Measurements from ENCODE around the gene DSCAML1. TPM values are rescaled to one million over a fixed set of nuclear protein-coding genes. Genes with fewer than 3 reads are reported as not detected.

DSCAML1 gene
- total RNA-seq, 2 experiments from 2014 or later: 0.13 to 0.29 TPM

DNA sequence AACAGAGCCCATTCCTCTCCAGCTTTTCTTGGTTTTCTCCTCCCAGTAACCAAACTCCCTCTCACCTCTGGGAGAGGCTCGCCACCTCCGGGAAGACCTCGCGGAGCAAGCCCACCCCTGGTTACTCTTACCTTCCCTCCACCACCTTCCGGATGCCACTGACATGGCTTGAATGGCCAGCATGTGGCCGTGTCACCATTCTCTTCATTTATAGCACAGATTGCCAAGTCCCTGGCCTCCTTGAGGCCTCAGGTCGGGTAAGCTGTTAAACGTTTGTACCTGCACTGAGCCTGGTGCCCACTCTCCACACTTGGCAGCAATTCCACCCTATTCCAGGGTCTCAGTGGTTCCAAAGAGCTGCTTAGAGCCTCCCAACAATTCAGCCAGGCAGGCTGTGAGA lies 35.5 kb upstream of the DSCAML1 start:
- POLR2A ChIA-PET: interaction anchor here (0.9 to 1.4 kb wide), 4 partner anchors 8 to 214 kb away, joined by 3 to 4 read pairs (median 3); partner anchors contain the start of gene FXYD2
- peak overlapping the region; percentile 50 for H3K27ac Mint-ChIP-seq
- peaks cover 39% of the 10 kb centered on the region for H3K4me1 Mint-ChIP-seq (ENCODE audit: low read depth)
- H3K4me3 Mint-ChIP-seq: no peak overlapping the region
- CTCF ChIA-PET: interaction anchor here (0.8 to 8.8 kb wide), 8 partner anchors 9 to 221 kb away, joined by 3 to 50 read pairs (median 12); no protein-coding TSS in a partner anchor
- no peaks in the 10 kb centered on the region for H3K9me3 Mint-ChIP-seq
- no peaks in the 10 kb centered on the region for H3K36me3 Mint-ChIP-seq (ENCODE audit: low read depth)
- ATAC-seq: no peak
- no peak for DNase-seq
- TF ChIP-seq, protein P1, sequence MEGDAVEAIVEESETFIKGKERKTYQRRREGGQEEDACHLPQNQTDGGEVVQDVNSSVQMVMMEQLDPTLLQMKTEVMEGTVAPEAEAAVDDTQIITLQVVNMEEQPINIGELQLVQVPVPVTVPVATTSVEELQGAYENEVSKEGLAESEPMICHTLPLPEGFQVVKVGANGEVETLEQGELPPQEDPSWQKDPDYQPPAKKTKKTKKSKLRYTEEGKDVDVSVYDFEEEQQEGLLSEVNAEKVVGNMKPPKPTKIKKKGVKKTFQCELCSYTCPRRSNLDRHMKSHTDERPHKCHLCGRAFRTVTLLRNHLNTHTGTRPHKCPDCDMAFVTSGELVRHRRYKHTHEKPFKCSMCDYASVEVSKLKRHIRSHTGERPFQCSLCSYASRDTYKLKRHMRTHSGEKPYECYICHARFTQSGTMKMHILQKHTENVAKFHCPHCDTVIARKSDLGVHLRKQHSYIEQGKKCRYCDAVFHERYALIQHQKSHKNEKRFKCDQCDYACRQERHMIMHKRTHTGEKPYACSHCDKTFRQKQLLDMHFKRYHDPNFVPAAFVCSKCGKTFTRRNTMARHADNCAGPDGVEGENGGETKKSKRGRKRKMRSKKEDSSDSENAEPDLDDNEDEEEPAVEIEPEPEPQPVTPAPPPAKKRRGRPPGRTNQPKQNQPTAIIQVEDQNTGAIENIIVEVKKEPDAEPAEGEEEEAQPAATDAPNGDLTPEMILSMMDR (IDR thresholded peaks at IDR 0.05): no peak
- H3K27me3 Mint-ChIP-seq: peaks cover 1% of the 10 kb centered on the region
- intact Hi-C loops (cut with micrococcal nuclease): no loop called here

DNA sequence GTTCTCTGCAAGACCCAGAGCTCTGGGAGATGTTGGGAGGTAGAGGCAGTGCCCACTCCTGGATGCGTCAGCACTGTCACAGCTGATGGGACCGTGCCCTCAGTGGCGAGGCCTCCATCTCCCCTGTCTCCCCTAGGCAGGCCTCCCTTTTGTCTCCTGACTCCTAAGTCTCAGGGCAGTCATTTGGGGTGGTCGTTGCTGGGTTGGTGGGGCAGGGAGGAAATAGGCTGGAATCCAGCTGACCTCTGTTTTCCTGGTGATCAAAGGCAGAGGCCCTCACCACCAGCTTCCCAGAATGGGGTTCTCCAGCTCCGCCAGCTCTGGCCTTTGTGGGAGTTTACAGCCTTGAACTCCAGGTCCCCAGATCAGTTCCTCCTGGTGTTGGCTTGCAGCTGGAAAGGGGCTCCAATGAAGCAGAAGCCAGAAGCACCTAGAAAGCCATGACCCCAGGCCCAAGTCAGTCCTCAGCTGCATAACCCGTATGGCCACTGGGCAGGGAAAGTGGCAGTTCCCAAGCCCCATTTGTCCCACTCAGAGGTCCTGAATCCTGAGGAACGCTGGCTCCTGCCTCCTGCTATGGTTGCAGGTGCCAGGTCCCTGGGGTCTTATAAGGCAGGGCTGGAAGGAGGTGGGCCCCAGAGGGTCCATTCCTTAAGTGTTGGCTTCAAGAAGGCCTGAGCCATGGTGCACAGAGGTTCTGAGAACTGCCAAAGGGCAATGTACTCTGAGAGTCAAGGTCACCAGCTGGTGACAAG lies 34.8 kb upstream of the DSCAML1 start:
- Mint-ChIP-seq H3K27me3 (peaks cover 1% of the 10 kb centered on the region), H3K27ac (peak overlapping the region; percentile 0), H3K4me1 (ENCODE audit: low read depth) (peaks cover 42% of the 10 kb centered on the region), H3K9me3 (no peaks in the 10 kb centered on the region), H3K4me3 (no peak overlapping the region), H3K36me3 (ENCODE audit: low read depth) (no peaks in the 10 kb centered on the region)
- DNase-seq (no peak), ATAC-seq (no peak)
- ChIA-PET CTCF (interaction anchor here (0.8 to 8.8 kb wide), 9 partner anchors 8 to 221 kb away, joined by 3 to 50 read pairs (median 6); no protein-coding TSS in a partner anchor), POLR2A (interaction anchor here (0.9 to 1.4 kb wide), 3 partner anchors 100 to 215 kb away, joined by 3 to 4 read pairs (median 3); no protein-coding TSS in a partner anchor)
- TF ChIP-seq, protein P1 (IDR thresholded peaks at IDR 0.05): no peak
- intact Hi-C loops (cut with micrococcal nuclease): no loop called here

DNA sequence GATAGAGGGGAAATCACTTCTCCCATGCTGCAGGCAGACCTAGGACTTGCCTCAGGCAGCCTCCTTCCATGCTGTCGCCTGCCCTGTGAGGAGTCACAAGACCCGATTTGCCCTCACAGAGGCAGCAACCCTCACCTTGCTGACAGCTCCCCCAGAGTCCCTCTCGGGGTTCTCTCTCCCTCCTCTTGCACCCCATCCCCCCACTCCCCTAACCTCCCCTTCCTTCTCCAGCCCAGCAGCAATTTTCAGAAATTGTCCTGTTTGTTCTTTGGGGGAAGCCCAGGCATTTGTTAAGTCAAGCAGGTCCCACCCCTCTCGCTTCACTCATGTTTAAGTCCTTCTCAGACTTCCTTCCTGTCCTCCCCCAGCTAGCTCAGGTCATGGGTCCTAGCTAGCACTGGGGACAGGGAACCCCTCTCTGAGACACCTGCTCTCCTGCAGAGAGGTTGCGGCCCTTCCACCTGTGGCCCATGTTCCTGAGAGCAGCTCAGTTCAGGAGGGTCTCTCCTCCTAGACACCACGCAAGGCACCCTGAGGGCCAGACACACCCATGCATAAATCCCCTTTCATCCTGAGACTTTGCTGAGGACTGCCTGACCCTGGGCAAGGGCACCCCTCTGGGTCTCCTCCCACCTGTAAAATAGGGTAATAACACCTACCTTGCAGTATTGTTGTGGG lies 33.8 kb upstream of the DSCAML1 start:
- DNase-seq (peak; percentile 35), ATAC-seq (peak; percentile 17)
- POLR2A ChIA-PET: interaction anchor here (1.3 to 1.4 kb wide), 2 partner anchors 12 to 166 kb away, joined by 3 to 4 read pairs; no protein-coding TSS in a partner anchor
- H3K36me3 Mint-ChIP-seq (ENCODE audit: low read depth): no peaks in the 10 kb centered on the region
- H3K4me3 Mint-ChIP-seq: no peak overlapping the region
- intact Hi-C loops (cut with micrococcal nuclease): no loop called here
- H3K9me3 Mint-ChIP-seq: no peaks in the 10 kb centered on the region
- no peaks in the 10 kb centered on the region for H3K27me3 Mint-ChIP-seq
- CTCF ChIA-PET: interaction anchor here (1.2 to 8.8 kb wide), 7 partner anchors 7 to 222 kb away, joined by 3 to 50 read pairs (median 7); no protein-coding TSS in a partner anchor
- H3K4me1 Mint-ChIP-seq (ENCODE audit: low read depth): peaks cover 50% of the 10 kb centered on the region
- TF ChIP-seq, protein P1 (IDR thresholded peaks at IDR 0.05): no peak
- H3K27ac Mint-ChIP-seq: peak overlapping the region; percentile 59

DNA sequence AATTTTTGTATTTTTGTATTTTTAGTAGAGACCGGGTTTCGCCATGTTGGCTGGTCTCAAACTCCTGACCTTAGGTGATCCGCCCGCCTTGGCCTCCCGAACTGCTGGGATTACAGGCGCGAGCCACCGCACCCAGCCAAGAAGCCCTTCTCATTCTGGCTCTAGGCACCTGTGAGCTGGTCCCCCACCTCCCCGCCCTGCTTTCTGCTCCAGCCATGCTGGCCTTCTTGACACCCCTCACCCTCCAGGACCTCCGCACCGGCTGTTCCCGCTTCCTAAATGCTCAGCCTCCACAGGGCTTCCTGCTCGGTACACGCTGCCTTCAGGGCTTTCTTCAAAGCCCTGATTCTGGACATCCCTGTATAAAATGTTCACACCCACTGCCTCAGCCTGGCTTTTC lies 33.1 kb upstream of the DSCAML1 start:
- TF ChIP-seq, protein P1 (IDR thresholded peaks at IDR 0.05): no peak
- Mint-ChIP-seq H3K9me3 (no peaks in the 10 kb centered on the region), H3K27me3 (no peaks in the 10 kb centered on the region), H3K27ac (peak overlapping the region; percentile 59), H3K4me3 (no peak overlapping the region), H3K4me1 (ENCODE audit: low read depth) (peaks cover 55% of the 10 kb centered on the region), H3K36me3 (ENCODE audit: low read depth) (no peaks in the 10 kb centered on the region)
- CTCF ChIA-PET: interaction anchor here (0.8 to 8.8 kb wide), 4 partner anchors 9 to 223 kb away, joined by 3 to 50 read pairs (median 22); no protein-coding TSS in a partner anchor
- POLR2A ChIA-PET: interaction anchor here (1.3 to 2.0 kb wide), 3 partner anchors 11 to 166 kb away, joined by 3 to 7 read pairs (median 4); no protein-coding TSS in a partner anchor
- no peak for DNase-seq
- ATAC-seq: no peak
- intact Hi-C loops (cut with micrococcal nuclease): no loop called here
